Fibroblast of pulmonary artery (primary cell): Measurements from ENCODE around the gene SERPINB11.
"Not testable (repeated sequence)": the region's sequence is repeated elsewhere in the genome, so short reads cannot be mapped to it uniquely, and the experiment has no call there.

ENCODE experiments used
- DNase-seq: peaks from one replicate; pipeline ENCODE4 v3.0.0-alpha.2; 2010; ENCODE audit warnings: low read depth
- H3K4me3 ChIP-seq: replicated peaks from 2 replicates; pipeline ENCODE4 v1.5.1; 2011; ENCODE audit warnings: low read depth, mild to moderate bottlenecking, control low read depth, low read length, moderate library complexity
- TF ChIP-seq, protein P1 (sequence below): IDR thresholded peaks from 2 replicates; pipeline ENCODE4 v1.5.1; 2011; ENCODE audit warnings: mild to moderate bottlenecking, control low read depth, low read length, inconsistent platforms; ENCODE audit errors: missing control alignments

The SERPINB11 gene

DNA sequence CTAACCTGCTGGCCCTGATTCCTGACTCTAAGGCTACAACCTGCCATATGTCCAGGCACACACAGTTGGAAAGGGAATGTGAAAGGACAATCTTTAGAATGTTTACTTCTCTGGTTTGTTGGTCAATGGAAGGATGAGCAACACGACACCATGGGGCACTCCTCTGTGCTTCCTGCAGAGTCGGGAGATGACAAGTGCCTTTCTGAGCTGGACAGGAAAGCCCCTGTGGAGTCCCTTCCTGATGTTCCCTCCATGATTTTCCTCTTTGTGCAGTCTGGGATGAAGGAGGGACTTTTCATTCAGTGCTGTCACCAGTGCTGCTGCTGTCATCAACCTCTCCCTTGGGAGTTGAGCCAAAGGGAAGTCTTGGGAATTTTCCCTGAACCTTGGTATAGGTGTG lies 49.9 kb downstream of the SERPINB11 start:
- no peak overlapping the region for H3K4me3 ChIP-seq
- TF ChIP-seq, protein P1, sequence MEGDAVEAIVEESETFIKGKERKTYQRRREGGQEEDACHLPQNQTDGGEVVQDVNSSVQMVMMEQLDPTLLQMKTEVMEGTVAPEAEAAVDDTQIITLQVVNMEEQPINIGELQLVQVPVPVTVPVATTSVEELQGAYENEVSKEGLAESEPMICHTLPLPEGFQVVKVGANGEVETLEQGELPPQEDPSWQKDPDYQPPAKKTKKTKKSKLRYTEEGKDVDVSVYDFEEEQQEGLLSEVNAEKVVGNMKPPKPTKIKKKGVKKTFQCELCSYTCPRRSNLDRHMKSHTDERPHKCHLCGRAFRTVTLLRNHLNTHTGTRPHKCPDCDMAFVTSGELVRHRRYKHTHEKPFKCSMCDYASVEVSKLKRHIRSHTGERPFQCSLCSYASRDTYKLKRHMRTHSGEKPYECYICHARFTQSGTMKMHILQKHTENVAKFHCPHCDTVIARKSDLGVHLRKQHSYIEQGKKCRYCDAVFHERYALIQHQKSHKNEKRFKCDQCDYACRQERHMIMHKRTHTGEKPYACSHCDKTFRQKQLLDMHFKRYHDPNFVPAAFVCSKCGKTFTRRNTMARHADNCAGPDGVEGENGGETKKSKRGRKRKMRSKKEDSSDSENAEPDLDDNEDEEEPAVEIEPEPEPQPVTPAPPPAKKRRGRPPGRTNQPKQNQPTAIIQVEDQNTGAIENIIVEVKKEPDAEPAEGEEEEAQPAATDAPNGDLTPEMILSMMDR = no peak
- DNase-seq = no peak

DNA sequence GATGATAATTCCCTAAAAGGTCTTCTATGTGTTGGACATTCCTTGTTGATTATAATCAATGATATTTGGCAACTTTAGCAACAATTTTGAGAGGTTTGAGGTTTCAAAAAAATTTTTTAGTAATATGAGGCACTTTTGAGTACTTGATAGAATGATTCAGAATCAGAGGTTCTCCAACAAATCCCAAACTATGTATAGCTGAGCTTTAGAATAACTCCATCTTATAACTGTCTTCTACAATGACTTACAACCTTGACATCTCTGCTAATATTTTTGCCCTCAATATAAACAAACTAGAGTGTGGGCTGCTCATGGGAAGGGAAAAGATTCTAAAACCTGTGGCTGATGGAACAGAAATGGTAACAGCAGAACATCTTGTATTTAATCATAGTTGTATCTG lies 50.9 kb downstream of the SERPINB11 start:
- TF ChIP-seq, protein P1 = no peak
- no peak for DNase-seq
- no peak overlapping the region for H3K4me3 ChIP-seq

DNA sequence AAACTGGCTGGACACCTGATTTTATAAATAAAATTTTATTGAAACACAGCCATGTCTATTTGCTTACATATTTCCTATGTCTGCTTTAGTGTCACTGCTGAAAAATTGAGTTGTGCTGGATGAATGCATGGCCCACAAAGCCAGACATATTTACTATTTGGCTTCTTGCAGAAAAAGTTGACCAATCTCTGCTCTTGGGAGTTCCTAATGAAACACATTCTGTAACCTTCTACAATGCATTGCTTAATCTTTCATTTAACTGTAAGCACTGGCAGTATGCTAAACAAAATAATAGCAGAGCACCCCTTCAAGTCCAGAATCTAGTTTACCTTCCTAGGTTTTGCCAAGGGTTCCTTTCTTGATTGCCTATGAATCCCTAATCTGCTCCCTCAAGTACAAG lies 54.8 kb downstream of the SERPINB11 start:
- TF ChIP-seq, protein P1 = no peak

DNA sequence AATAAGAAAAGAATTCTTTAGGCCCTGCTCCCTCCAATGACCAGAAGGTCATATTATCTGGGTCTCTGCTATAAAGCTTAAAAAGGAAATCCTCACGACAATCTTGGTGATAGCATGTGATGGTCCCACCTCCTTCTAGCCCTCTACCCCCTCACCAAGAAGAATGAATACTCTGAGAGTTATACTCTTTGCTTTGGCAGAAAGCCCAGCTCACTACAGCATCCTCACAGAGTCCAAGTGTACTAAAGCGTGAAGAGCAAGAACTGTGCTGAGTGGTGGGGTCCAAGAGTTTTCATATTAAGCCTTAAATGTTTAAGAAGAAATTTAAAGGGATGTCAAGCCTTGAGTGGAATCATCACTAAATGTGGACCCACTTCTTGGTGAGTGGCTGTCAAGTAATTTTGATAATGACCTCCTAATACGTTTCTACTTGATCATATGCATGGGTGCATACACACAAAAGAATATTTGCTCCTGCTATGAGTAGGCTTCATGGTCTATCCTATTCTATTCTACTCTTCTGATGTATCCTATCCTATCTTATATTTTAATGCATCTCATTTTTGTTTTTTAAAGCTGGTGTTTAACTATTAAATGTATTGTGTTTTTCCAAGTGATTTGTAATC lies 56.0 kb downstream of the SERPINB11 start:
- TF ChIP-seq, protein P1 = no peak
- no peak overlapping the region for H3K4me3 ChIP-seq

More for the DNA sequence above, 54.8 kb downstream of the SERPINB11 start:
- no peak overlapping the region for H3K4me3 ChIP-seq
- DNase-seq = no peak

DNA sequence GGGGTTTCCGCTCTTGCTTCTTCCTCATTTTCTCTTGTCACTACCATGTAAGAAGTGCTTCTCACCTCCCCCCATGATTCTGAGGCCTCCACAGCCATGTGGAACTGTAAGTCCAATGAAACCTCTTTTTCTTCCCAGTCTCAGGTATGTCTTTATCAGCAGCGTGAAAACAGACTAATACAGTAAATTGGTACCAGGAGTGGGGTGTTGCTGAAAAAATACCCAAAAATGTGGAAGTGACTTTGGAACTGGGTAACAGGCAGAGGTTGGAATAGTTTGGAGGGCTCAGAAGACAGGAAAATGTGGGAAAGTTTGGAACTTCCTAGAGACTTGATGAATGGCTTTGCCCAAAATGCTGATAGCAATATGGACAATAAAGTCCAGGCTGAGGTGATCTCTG lies 57.0 kb downstream of the SERPINB11 start:
- H3K4me3 ChIP-seq, DNase-seq: not testable (repeated sequence)

More for the DNA sequence above, 56.0 kb downstream of the SERPINB11 start:
- no peak for DNase-seq

DNA sequence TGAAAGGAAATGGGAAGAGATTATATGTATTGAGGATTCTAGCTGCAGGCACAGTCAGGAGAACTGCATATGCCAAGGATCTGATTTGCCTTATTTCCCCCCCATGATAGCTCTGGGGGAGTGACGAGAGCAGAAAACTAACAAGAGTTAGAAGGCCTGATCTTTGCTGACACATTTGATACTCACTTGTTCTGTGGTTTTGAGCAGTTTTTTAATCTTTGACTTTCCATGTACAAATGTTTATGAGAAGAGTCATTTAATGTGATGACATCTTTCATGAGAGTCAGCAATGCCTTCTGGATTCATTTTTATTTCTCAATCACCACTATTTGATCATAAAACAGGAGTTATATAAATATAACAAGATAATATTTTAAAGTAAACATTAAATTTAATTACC lies 59.8 kb downstream of the SERPINB11 start:
- no peak overlapping the region for H3K4me3 ChIP-seq
- peak; percentile 14 for DNase-seq
- TF ChIP-seq, protein P1 = no peak

DNA sequence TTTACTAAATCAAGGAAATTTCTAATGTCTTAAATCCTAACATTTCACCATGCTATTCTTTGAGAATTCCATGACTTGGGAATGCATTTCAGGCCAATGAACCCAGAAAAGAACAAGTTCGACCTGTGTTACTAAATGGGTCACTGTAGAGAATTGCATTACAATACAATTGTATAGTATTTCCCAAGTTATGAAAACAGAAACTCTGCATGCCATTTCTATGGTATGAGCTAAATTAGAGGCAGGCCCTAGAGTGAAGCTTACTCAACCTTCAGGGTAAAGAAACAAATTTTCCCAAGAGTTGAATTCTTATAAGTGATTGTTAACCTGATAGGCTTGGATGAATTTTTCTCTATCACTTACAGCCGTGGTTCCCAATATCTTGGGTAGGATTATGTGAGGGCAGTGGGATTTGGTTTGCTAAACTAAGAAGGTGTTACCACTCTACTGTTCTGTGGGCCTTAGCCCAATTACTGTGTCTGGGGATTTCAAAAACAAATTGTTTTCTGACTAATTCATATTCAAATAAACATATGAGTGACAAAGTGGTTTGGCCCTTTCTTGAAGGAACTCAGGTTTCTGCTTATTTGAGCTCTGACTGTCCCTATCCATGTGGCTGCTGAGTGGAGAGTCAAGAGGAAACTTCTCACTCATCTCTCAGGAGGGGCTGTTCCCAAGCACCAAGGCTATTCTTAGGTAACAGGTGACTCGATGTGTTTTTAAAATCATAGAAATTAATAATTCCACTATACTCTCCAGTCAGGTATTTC lies 61.3 kb downstream of the SERPINB11 start:
- H3K4me3 ChIP-seq = no peak overlapping the region
- no peak for DNase-seq
- TF ChIP-seq, protein P1 = no peak
